Stimulated activated CD4-positive, alpha-beta T cell treated with anti-CD3 and anti-CD28 coated beads, Interleukin-4, amount 100 ng/mL, for 4 hours (primary cell): ENCODE data around the gene RPS23.

Experiments used
- DNase-seq, 2 experiments: peaks; one replicate each; pipeline ENCODE4 v3.0.0-alpha.2; 2020

Gene RPS23

DNA sequence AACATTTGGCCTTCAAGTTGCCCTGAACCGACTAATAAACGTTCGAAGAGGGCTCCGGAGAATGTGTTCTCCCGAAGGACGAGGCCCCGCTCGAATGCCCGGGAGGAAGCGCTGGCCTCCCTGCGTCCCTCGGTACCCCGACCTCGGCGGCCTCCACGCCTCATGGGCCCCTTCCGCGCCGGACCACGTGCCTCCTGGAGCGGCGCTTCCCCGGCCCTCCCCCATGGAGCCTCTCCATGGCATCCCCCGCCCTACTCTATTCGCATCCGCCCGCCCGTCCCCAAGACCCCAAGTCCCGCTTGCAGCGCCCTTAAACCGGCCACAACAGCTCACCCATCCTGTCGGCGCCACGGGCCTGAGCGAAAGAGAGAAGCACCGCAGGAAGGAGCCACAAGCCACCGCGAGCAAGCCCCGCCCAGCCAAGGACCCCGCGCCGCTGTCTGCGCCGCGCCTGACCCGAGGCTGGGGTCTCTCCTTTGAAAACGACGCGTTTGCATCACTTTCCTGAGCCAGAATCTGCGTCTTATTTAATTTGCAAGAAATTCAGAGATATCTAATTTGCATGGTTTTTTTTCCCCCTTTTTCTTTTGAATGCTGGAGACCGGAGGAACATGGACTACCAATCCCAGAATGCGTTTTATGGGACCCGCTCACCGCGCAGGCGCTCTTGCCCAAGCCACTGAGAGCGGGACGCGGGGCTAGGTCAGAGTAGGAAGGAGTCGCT, at the start of gene RPS23:
Gene RPS23 (minus strand): TSS at position 368 of the 724 bp plus-strand sequence. CDS start 31 bp downstream, at position 337.
- peak; percentile 84 to 87 for DNase-seq

DNA sequence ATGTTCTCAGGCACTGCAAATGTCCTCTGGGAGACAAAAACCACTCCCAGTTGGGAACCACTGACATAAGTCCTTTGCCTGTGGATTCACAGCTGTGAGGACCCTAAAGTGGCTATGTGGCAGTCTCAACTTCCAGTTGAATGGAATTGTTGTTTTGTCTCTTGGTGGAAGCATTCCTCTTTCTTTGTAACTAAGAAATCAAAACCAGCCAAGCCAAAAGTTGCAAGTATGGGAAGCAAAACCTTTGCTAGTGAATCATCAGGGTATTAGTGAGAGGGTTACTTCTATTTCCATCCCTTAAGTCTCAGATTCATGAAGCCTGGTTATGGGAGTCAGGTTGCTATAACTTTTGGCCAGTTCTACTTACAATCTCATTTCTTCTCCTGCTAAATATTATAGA, 49.8 kb upstream of the RPS23 start:
- DNase-seq: no peak

DNA sequence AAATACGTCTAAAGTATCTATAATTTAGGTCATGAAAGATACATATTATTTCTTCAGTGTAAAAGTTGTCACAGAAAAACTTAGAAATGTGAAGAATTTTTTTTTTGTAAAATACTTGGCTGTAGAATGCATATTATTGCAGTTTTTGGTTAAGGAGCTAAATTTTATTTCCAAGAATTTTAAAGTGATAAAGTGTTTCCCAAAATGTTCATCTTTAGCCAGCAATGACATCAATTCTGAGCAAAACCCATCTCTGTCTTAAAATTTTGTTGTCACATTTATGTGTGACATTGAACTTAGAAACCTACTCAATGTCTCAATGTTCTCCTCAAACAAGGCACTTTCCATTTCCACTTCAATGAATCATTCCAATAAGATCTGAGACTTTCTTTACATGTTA, 47.8 kb upstream of the RPS23 start:
- DNase-seq: no peak

- DNase-seq: no peak
Measured at GRCh38 chr5:82325155-82325554, 47.0 kb upstream of the RPS23 start.

GRCh38 chr5:82320966-82321365, 42.8 kb upstream of the RPS23 start:
- no peak for DNase-seq

GRCh38 chr5:82319651-82320376, 41.7 kb upstream of the RPS23 start:
- DNase-seq: no peak

DNA sequence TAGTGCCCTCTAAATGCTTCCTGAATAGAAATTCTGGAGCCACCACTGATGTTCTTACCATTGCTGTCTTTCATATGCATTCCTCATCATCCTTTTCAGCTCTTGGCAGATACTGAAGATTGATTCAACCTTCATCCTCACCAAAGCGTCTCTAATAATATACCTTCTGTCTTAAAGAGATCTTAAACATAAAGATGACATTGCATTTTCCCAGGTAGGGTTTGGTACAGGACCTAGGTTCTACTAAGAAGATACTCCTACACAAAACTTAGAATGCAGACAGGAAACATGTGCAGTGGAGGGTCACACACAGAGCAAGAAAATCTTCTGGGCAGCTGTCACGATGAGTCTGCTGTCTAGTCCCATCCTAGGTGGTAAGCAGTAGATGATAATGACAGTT, 41.0 kb upstream of the RPS23 start:
- DNase-seq: no peak

- no peak for DNase-seq
Measured at GRCh38 chr5:82314964-82315758, 37.0 kb upstream of the RPS23 start.

GRCh38 chr5:82313016-82313415, 34.9 kb upstream of the RPS23 start:
- no peak for DNase-seq

- DNase-seq: peak in 1 of 2 experiments; percentile 14
Measured at GRCh38 chr5:82312373-82312856, 34.3 kb upstream of the RPS23 start.

DNA sequence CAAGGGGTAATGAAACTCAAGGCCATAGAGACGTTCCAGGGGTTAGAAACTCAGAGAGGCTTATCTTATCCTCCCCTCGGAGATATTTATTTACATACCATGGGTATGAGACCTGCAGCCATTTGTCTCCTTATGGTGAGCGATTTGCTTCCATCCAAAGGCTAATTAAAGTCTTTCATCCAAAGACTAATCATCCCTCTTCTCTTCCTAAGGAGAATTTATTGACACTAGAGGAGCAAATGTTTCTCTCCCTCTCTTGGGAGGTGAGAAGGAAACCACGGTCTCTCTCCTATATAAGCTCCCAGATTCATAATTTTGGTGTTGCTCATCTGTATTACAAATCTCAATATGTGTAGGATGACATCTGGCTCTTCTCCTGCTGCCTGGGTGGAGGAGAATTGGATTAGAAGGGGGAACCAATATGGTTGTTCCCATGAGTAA, 31.0 kb upstream of the RPS23 start:
- DNase-seq: no peak

DNA sequence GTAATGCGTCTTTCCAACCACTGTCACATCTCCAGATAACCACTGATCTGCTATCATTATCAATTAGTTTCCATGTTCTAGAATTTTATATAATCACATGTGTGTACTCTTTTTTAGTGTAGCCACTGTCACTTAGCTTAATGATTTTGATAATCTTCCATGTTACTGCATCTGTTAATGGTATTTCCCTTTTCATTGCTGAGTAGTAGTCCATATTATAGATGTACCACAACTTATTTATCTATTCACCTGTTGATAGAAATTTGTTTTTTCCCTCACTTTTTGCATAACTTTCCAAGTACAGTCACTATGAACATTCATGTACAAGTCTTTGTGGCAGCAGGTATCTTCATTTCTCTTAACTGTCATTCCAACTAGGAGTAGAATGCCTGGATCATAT, 30.3 kb upstream of the RPS23 start:
- DNase-seq: no peak

GRCh38 chr5:82307451-82307850, 29.3 kb upstream of the RPS23 start:
- DNase-seq: no peak

GRCh38 chr5:82306151-82306550, 28.0 kb upstream of the RPS23 start:
- DNase-seq: no peak

DNA sequence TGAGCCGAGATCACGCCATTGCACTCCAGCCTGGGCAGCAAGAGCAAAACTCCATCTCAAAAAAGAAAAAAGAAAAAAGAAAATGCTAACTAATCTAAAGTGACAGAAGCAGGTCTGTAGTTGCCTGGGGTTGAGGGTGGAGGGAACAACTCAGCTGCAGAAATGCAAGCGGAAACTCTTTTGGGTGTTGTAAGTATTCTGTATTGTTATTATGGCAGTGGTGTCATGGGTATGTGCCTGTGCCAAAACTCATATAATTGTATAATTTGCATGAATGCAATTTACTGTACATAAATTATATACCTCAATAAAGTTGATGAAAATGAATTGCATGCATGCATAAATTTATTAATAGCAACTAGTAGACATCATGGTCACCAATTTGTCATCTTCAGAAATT, 23.0 kb upstream of the RPS23 start:
- DNase-seq: no peak

- DNase-seq: no peak
Measured at GRCh38 chr5:82298668-82299067, 20.5 kb upstream of the RPS23 start.

GRCh38 chr5:82297711-82298110, 19.6 kb upstream of the RPS23 start:
- DNase-seq: no peak

DNA sequence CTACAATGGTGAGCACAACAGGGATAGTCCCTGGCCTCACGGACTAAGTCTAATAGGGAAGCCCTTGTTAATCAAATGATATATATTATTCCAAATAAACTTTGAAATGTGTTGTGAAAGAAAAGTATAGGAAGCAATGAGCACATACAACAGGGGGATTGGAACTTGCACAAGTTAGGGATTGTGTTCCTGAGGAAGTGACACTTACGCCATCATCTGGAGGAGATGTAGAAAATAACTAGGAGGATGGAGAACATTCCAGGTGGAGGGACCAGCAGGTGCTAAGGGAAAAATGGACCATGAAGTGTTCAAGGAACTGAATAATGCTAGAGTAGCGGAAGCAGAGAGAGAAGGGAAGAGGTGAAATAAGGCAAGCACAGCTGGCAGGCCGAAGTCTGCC, 18.8 kb upstream of the RPS23 start:
- DNase-seq: no peak

DNA sequence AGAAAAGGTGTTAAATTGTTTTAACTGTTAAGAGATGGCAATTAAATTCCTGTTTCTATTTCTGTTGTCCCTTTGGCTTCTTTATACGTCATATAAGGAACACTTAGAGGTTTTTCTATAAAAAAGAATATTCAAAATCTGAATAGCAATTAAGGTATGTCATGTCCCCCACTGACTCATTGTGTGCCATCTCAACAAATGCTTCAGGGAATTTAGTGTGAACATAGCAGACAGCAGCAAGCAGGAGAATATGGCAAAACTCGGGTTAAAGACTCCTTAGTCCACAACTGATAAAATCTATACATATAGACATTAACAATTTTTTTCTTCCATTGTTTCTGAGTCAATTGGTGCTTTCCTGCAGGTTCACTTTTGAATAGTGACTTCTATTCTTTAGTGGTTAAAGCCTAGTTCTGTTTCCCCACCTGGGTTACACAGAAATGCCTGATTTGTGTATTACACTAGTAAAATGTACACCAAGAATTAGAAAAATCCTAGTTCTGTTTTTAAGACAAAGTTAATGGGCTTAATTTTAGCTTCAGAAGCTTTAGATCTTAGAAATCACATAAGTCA, 17.9 kb upstream of the RPS23 start:
- DNase-seq: no peak

GRCh38 chr5:82295144-82295543, 17.0 kb upstream of the RPS23 start:
- DNase-seq: no peak

GRCh38 chr5:82291420-82291819, 13.3 kb upstream of the RPS23 start:
- DNase-seq: no peak

- DNase-seq: no peak
Measured at GRCh38 chr5:82290908-82291307, 12.8 kb upstream of the RPS23 start.

- DNase-seq: no peak
Measured at GRCh38 chr5:82290005-82290404, 11.9 kb upstream of the RPS23 start.
